HG03066 (cell line): ENCODE data around the gene PILRA.
A peak's percentile ranks its signal among the peaks of the same experiment; 100 is the strongest.
"Not testable (repeated sequence)": the region's sequence is repeated elsewhere in the genome, so short reads cannot be mapped to it uniquely, and the experiment has no call there.

Source experiments
- ATAC-seq: cut with Tn5 transposase; IDR thresholded peaks from one replicate; pipeline ENCODE4 v1.9.1; 2021; ENCODE audit warnings: low read depth; ENCODE audit not compliant: unreplicated experiment

Gene PILRA

GRCh38 chr7:100376066-100376465 lies 2.8 kb downstream of the PILRA start:
- ATAC-seq: no peak

DNA sequence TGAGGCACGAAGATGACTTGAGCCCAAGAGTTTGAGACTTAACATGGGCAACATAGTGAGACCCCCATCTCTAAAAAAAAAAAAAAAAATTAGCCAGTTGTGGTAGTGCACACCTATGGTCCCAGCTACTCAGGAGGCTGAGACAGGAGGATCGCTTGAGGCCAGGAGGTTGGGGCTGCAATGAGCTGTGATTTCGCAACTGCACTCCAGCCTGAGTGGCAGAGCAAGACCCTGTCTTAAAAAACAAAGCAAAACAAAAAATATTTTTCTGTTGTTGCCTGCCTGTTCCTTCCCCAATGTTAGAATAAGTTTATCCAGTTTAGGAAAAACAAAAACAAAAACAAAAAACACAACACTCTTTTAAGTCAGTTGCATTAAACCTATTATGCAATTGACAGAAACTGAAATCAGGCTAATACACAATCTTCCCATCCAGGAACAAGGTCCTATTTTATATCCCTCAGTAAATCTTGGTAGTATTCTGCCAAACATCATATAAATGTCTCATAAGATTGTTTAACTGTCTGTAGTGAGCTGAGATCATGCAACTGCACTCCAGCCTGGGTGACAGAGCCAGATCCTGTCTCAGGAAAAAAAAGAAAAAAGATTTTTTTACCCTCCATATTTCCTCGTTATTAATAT lies 4.9 kb downstream of the PILRA start:
- no peak for ATAC-seq

DNA sequence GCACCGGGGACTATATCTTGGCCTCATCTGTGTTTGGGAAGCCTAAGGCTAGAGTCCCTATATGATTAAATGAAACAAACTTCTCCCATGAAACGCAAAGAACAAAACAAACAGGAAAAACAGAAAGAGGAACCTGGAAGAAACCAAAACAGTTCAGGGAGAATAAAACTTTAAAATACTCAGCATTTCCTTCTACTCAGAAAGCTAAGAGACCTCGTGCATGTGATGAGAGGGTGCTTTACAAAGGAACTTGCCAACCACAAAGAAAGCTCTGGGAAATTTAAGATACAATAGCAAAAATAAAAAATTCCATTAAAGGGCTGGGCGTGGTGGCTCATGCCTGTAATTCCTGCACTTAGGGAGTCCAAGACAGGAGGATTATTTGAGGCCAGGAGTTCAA lies 6.9 kb downstream of the PILRA start:
- ATAC-seq: no peak

- ATAC-seq: not testable (repeated sequence)
Measured at GRCh38 chr7:100381531-100382233, 8.4 kb downstream of the PILRA start.

GRCh38 chr7:100382234-100382853 lies 9.1 kb downstream of the PILRA start:
- ATAC-seq: not testable (repeated sequence)

- ATAC-seq: no peak
Measured at GRCh38 chr7:100384628-100385294, 11.5 kb downstream of the PILRA start.

- ATAC-seq: no peak
Measured at GRCh38 chr7:100386940-100387339, 13.7 kb downstream of the PILRA start.

GRCh38 chr7:100387695-100388094 lies 14.4 kb downstream of the PILRA start:
- ATAC-seq: no peak

GRCh38 chr7:100389437-100390088 lies 16.3 kb downstream of the PILRA start:
- no peak for ATAC-seq

- no peak for ATAC-seq
Measured at GRCh38 chr7:100390286-100391009, 17.2 kb downstream of the PILRA start.

- ATAC-seq: no peak
Measured at GRCh38 chr7:100393233-100393905, 20.1 kb downstream of the PILRA start.

DNA sequence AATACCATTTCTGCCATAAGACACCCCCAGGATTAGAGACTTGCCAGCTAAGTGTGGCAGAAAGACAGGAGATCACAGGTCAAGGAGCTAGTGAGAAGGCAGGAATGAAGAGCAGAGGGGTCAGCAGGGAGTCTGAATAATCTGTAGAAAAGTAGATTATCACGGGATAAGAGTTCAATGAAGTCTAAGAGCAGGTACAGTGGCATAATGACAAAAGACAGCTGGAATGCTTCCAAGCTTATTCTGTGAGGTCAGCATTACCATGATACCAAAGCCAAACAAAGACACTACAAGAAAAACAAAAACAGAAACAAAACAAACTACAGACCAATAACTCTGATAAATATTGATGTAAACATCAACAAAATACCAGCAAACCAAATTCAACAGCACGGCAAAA lies 20.8 kb downstream of the PILRA start:
- no peak for ATAC-seq

GRCh38 chr7:100396421-100396982 lies 23.2 kb downstream of the PILRA start:
- peak; percentile 89 for ATAC-seq

GRCh38 chr7:100397315-100398081 lies 24.2 kb downstream of the PILRA start:
- no peak for ATAC-seq

GRCh38 chr7:100398239-100398638 lies 25.0 kb downstream of the PILRA start:
- no peak for ATAC-seq

GRCh38 chr7:100400041-100400440 lies 26.8 kb downstream of the PILRA start:
- no peak for ATAC-seq

GRCh38 chr7:100400656-100401055 lies 27.4 kb downstream of the PILRA start:
- ATAC-seq: no peak

GRCh38 chr7:100401811-100402210 lies 28.5 kb downstream of the PILRA start:
- no peak for ATAC-seq

GRCh38 chr7:100402241-100402640 lies 29.0 kb downstream of the PILRA start:
- ATAC-seq: no peak
